Lung microvascular endothelial cell (primary cell): ENCODE data around the gene C22orf39. TPM values are rescaled to one million over a fixed set of nuclear protein-coding genes. Genes with fewer than 3 reads are reported as not detected.

Experiments used
- DNase-seq, 2 donors: peaks; one replicate each; pipeline versions ENCODE4 v3.0.0 to v3.0.0-alpha.2; 2010; ENCODE audit warnings: low read depth in 2 of 2
- total RNA-seq: library from RNA; depleted of rRNA; stranded (reverse); fragments of >200 nt; gene quantifications from 2 replicates; pipeline ENCODE4 v1.2.1, GENCODE V29; 2014

The C22orf39 gene
- total RNA-seq, 1 donor from 2014 or later = 26.6 TPM

DNA sequence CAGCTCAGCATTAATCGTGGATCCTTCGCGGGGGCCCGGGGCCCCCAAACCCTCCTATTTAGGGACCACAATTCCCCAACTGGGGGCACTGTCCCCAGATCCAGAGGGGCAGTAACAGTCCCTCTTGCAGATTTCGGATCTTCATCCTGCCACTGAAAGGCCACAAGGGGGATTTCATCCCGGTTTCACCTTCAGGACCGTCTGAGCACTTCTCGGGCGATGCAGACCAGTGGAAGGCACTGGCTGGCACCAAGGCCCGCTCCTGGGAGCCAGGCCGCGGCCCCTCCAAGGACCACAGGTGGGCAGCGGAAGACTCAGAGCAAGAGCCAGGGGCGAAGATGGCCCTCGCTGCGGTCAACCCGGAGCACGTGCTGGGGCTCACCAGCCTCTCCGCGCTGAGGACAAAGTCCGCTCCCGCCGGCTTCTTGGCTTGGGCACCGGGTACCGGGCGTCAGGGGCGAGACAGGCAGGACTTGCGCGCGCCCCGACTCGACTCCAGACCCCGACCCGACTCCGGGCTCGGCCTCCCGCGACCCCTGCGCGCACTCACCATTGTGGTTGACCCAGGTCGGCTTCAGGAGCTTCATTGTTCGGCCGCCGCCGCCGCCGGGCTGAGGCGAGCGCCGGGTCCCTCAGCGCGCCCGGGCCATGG, 16.5 kb downstream of the C22orf39 start:
- peak; percentile 27 to 39 for DNase-seq

DNA sequence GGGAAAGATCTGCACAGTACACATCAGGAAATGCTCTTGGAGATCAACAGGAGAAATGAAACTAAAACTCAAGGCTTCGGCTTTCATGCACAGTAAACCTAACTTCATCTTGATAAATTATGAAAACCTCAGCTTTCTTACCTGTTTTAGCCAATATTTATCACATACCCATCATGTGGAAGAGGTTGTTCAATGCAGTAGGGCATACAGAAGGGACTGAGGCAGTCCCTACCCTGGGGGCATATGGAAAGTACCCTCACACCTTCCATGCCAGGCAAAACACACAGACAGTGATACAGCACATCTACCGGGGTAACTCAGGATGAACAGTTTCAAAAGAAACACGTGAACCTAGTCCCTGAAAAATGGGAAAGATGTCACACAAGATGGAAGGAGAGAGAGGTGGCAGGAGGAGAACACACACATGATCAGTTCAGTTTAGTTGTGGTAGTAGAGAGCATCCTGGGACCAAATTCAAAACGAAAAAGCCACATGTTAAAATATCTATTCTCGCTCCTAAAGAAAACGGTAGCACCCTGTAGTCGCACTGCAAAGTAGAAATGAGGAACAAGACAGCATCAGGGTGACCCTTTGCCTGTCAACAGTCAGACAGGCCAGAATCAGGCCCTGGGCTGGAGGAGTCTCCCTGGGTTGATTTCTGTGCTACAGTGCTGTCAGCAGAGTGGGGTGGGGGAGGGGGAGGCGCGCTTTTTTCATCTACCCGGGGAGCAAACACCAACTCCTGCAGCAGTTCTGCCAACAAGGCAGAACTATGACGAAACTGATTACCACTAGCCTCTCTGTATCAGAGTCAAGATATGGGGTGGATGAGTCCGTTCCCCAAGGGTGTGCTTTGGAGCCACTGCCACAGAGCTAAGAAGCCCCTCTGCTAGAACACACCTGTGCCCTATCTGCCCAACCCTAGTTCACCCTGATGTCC, 17.3 kb downstream of the C22orf39 start:
- DNase-seq = peak; percentile 29 to 39

DNA sequence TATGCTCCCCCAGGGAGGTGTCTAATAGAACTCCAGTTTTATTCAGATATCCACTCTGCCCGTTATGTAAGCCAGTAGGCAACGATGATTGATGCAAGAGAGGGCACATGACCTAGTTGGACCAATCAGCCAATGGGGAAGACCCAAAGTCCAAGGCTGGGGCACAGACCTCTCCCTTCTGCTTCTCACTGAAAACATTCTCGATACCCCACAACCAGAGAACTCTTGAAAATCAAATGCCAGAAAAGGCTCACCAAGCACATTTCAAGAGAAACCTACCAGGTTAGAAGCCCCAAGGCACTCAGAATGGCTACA, 23.4 kb downstream of the C22orf39 start:
- no peak for DNase-seq

DNA sequence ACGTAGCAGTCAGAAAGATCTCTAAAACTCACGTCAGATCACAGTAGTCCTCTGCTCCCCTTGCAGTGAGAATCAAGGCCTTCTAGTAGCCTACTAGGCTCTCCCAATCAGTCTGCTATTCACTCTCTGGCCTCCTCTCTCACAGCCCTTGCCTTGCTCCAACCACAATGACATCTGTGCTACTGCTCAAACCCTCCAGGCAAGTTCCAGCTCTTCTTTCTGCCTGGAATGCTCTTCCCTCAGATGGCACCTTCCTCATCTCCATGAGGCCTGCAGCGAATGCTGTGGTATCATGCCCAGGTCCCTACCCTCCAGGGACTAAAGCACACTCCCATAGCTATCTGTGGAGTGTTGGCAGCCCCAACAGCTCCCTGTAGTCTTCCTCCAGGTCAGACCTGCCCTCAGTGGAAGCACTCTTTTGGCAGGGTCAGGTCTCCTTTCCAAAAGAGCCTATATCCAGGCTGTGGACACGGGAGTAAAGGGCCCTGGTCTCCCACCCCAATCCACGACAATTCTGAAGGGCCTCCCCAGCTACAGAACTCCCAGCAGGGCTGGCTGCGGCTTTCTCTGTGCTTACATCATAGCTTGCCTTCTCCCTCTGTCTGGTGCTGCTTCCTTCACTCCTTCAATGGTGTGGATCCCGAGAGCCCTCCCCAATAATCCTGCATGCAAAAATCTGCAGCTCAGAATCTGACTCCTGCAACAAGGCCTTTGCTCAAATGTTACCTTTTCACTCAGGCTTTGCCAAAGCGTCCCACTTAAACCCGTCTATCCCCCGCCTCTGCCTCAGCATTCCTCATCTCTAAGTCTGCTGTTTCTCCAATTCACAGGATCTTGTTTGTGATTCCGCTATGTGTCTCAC, 24.8 kb downstream of the C22orf39 start:
- no peak for DNase-seq

DNA sequence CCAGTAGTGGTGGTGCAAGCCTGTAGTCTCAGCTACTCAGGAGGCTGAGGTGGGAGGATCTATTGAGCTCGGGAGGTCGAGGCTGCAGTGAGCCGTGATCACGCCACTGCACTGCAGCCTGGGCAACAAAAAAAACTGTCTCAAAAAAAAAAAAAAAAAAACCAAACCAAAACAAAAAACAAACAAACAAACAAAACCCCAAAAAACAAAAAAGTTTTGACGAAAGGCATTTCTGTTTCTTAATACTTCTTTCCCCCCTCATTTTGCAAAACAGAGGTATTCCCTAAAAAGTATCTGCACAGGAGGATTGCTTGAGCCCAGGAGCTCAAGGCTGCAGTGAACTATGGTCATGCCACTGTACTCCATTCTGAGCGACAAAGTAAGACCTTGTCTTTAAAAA, 27.2 kb downstream of the C22orf39 start:
- no peak for DNase-seq

DNA sequence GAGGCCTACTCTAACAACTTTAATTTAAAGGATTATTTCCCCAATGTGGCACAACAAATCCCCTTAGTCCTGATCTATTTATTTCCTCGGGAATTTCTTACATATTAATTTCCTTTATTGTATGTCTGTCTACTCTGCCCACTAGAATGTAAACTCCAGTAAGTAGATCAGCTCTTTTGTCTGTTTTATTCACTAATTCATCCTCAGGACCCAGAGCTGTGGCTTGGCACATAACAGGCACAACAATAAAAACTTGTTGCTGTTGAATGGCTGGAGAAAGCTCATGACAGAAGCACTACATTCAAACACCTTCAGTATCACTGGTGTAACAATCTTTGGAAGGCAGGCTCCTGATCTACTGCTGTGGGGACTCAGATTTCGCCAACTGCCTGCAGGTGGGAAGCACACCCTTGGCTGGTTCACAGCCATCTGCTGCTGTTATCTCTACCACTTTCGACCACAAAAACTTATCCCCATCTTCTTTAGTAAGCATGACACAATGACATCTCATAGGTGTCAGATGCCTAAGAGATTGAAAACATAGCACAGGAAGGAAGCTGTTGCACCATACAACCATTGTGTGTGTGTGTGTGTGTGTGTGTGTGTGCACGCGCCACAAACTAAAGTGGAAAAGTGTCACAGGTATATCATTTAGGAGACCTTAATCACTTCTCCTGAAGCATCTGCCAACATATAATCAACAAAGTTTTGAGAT, 27.9 kb downstream of the C22orf39 start:
- DNase-seq = peak; percentile 14 to 62

DNA sequence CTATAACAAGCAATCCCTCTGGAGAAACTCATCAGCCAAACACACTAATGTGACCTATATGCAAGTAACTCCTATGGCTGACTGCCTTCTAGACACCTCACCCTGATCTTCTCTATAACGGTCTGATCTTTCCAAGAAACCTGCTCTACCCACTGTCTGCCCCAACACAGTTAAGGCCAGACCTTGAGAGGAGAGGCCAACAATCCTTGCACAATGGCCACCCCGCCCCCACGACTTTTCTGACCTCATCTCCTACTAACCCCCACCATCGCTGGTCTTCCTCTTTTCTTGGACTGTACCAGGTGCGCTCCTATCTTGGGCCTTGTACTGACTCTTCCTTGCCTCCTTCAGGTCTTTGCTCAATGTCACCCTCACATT, 28.4 kb downstream of the C22orf39 start:
- no peak for DNase-seq

DNA sequence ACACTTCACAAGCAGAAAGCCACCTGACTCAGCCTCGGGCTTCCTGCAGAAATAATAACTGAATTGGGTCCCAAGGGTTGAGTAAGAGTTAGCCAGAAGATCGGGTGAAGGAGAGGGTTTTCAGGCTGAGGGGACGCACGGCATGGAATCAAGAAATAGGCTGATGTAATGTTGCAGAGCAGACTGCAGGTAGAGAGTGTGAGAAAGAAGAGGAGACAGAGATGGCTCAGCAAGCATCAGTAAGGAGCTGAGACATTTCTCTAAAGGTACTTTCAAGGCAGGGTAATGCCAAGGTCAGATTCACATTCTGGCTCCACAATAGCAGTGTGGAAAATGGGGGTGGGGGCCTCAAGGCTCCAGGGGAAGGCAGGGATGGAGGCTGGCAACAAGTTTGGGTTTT, 34.6 kb downstream of the C22orf39 start:
- DNase-seq = no peak

DNA sequence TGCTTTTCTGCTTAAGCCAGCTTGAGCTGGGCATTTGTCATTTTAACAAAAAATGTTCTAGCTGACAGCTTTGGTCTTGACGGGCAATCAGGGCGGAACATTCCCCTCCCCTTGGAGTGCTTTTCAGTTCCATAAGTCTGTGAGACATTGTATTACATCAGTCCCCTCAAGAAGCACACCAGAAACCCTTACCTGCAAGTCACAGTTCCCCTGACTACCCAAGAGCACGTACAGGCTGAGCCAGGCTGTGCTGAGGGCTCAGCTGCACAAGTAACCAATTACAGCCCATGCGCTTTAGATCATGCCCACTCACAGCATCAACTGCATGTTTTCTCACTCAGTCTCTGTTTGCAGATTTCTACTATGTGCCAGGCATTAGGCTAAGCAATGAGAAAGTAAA, 35.0 kb downstream of the C22orf39 start:
- DNase-seq = no peak

DNA sequence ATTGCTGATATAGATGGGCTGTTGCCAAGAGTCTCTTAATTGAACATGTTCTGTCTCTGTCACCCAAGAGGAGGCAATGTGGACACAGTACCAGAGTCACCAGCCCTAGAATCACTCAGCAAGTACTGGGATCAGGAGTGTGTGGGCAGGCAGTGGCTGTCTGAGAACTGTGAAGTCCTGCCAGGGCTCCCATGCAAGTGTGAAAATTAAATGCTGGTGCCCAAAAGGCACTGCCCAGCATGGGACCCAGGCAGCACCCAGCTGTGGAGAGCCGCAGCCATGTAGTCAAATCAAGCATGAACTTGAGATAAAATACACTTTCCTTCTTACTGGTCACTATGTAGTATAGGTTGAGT, 35.8 kb downstream of the C22orf39 start:
- no peak for DNase-seq

DNA sequence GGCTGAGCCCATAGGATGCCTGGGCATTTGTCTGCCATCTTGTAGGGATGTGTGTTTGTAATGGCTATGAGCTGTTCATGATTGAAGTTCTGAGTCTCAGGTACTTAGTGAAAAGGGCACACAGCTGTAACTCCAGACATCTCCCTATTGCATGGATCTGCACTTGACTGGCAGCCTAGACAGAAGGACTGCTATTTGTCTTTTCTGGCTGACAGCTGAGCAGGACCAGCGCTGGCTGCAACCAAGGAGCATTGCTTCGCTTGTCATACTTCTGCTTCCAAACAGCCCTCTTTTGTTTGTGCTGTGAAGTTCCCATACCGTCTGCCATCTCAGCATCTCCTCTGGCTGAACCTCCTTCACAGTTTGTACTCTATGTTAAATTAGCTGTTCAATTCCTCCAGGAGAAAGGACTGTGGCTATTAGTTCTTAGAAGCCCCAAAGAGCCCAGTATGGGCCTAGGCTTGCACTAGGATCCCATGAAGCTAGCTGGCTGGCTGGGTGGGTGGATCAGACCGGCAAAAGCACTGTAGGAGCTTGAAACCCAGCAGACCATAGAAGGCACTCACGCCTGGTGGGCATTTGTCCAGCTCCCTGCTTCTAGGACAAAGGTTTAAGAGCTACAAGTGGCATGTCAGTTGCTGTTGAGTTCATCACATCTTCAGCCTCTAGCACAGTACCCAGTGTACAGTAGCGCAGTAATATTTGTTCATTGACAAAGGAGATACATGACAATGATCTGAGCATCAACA, 36.4 kb downstream of the C22orf39 start:
- no peak for DNase-seq

DNA sequence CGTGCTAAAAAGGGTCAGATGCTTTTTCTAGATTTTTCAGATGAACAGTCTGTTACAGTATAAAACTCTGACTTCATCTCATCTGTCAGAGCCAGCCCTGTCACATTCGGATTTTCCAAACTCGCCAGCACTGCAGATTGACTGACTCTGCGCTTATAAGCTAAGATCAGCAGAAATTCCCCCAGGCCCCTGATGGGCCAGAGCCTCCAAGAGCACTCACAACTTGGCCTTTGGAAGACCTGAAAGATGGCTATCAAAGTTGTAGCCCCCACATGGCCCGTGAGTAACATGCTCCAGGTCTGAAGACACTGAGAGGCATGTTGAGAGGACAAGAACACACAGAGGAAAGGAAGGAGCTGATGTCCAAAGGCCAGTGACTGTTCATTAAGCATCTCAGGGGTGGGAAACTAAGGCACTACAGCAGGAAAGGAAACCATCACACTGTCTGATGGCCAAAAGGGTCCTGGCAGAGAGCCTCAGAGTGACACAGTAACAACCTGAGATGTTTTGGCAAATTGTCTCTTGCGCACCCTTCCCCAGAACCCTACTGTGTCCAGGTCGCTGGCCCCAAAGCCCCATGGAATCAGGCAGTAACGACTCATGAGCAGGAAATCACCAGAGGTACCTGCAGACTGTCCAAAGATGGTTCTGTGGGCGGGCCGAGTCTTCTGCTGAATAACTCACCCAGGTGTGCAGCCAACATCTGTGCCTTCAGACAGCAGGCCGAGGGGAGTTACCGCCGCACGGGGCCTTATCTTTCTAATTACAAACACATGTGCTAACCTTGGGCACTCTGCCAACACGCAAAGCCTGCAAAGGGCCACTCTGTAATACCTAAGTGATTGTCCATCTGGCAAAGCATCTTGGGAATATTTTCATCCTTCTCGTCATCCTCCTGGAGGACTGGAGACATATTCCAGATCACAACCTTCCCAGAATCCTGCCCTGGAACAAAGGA, 39.6 kb downstream of the C22orf39 start:
- DNase-seq = no peak

DNA sequence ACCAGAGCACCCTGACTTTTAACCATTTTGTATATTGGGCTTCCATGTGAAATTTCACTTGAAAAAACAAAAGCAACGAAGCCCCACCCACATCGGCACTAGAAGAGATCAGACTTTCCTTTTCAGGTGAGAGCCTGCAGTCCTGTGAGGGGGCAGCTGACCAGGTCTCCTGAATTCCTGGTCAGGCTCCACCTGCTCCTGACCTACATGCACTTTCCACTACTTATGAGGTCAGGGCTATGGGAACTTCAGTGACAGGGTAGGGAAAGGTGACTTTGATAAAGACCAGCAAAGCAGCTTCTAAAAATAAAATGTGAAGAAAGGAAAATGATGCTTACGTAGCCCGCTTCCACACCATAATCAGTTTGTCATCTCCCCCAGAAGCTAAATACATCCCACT, 40.7 kb downstream of the C22orf39 start:
- no peak for DNase-seq

DNA sequence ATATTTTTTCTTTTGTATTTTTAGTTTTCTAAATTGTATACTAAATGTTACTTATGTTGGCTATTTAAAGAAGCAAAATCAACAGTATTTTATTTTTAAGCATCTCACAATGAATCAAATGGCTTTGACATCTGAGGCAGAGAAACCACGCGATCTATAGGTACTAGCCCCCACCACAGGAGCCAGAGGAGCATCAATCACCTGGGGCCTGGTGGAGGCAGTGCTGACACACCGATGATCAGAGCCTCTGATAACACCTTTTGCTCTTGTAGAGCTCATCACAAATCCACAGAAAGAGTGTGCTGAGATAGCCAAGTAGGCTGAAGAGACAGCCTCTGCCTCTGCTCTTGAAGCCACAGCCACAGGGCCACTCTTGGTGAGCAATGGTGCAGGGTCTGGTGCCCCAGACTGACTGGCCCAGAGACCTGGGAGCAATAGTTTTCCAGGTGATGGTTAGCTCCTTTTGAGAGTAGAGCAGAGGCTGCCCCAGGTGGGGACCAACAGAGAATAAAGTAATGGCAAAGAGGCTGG, 41.2 kb downstream of the C22orf39 start:
- DNase-seq = no peak

DNA sequence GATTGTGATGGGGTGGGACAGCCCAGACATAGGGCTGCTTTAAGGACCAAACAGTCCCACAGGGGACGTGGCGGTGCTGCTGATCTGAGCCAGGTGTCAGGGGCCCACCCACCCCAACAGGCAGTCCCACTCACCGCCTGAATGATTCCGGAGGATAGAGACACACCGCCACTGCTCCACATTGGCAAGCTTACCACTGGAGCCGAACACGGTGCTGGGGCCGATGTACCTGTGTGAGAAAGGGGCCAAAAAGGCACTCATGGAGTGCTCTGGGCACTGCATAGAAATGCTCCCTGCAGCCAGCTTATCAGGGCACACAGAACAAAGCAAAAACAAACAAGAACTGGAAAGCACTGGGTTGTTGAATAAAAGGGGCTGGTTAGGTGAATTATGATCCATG, 41.9 kb downstream of the C22orf39 start:
- DNase-seq = no peak

DNA sequence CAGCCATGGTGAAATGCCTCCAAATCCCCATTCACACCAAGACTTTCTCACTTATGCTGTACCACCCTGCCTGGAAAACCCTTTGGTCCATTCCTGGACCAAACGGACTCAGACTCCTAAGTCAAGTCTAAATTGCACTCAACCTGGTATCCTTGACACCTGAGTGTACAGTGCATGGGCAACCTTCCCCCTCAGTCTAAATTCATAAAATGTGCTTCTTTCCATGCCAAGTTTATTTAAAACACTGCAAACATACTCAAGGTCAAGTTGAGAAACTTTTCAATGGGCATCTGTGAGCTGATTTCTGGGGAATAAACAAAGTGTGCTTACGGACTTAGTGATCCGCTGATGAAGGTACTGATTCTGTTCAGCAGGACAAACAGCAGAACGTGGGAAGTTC, 42.4 kb downstream of the C22orf39 start:
- DNase-seq = no peak

DNA sequence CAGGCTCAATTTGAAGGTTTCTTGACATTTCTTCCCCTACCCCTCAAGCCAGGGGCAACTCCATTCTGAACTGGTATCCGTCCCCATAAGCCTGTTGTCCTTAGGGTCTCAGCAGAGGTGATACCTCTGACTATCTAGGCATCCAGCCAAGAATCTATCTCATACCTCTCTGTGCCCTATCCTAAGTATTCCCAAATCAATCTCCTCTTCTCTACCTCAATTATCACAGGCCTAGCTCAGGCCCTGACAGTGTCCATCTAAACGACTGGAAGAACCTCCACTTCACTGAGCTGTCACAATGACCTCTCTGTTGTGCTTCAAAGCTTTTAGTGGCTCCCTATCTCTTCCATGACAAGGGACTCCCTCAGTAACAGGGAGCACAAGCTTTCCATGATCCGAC, 42.8 kb downstream of the C22orf39 start:
- no peak for DNase-seq

DNA sequence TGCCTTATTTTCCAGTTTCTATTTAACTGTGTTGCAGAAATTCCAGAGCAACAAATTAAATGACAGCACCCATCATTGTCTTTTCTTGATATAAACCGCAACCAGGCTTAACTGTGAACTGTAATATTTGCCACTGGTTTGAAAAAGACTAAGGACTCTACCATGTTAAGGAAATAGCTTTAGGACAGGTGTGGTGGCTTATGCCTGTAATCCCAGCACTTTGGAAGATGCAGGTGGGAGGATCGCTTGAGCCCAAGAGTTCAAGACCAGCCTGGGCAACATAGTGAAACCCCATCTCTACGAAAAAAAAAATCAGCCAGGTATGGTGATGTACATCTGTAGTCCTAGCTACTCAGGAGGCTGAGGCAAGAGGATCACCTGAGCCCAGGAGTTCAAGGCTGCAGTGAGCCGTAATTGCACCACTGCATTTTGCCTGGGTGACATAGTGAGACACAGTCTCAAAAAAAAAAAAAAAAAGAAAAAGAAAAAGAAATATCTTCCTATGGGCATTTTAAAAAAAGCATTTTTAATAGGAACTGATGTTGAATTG, 44.8 kb downstream of the C22orf39 start:
- no peak for DNase-seq

DNA sequence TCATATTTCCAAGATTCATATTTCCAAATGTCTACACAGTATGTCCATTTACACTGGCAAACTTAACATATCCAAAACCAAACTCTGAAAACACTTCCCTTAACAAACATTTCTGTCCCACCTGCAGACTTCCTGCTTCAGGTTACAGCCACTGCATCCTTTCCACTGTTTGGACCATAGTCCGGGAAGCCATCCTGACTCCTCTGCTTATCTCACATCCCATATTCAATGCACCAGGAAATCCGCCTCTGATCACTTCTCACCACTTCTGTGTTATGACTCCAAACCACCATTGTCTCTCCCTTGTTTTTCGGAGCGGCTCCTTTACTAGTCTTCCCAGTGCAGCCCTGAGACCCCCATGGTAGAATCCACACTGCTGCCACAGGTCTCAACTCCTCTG, 46.0 kb downstream of the C22orf39 start:
- DNase-seq = peak in 1 of 2 donors; percentile 84
